Measurements from ENCODE around the gene ATXN10. TPM values are rescaled to one million over a fixed set of nuclear protein-coding genes. Genes with fewer than 3 reads are reported as not detected.

Gene ATXN10
- total and polyA plus RNA-seq, 2 donors (not counting 1 experiment from before 2014, with no cell fraction given), result 52.3 to 95.5 TPM

GRCh38 chr22:45640291-45640940 is 31.2 kb upstream of the ATXN10 start:
- WGBS (ENCODE audit: insufficient coverage), result 83% methylated on average over 4 of the region's 7 CpGs
- H3K27me3 Mint-ChIP-seq, result peaks cover 46% of the 10 kb centered on the region
- no peak for DNase-seq
- Histone ChIP-seq H3K27me3 (replicated peaks in 1 of 4; ENCODE audit: control extremely low read depth in 1 of 4, control insufficient read depth in 3 of 4, insufficient read depth in 4 of 4, low read length in 3 of 4) (peaks cover 0 to 37% (median 10%) of the 10 kb centered on the region in 4 experiments), H3K79me2 (ENCODE audit: control insufficient read depth, insufficient read depth, low read length) (no peaks in the 10 kb centered on the region), H3K9me3 (ENCODE audit: control extremely low read depth in 1 of 3, control insufficient read depth in 2 of 3, insufficient read depth in 1 of 3, low read length in 2 of 3) (peaks cover 0 to 4% (median 0%) of the 10 kb centered on the region in 3 donors), H3K36me3 (replicated peaks in 1 of 2; ENCODE audit: control extremely low read depth in 1 of 2, control insufficient read depth in 1 of 2, extremely low read depth in 1 of 2, insufficient read depth in 2 of 2, low read length in 1 of 2) (no peaks in the 10 kb centered on the region), H3K4me2 (replicated peaks; ENCODE audit: low read depth, low read length, poor library complexity, severe bottlenecking) (no peak overlapping the region), H3K9ac (ENCODE audit: low read length) (no peak overlapping the region), H3K27ac (ENCODE audit: low read length in 2 of 2) (no peak overlapping the region), H4K20me1 (ENCODE audit: control insufficient read depth, insufficient read depth, low read length, poor library complexity, severe bottlenecking) (no peaks in the 10 kb centered on the region), H2AFZ (ENCODE audit: insufficient read depth, low read depth, low read length, poor library complexity, severe bottlenecking) (no peak overlapping the region), H3K4me1 (ENCODE audit: control insufficient read depth in 2 of 2, insufficient read depth in 2 of 2, low read length in 2 of 2) (peaks cover 3 to 7% of the 10 kb centered on the region in 2 donors), H3K4me3 (ENCODE audit: control extremely low read depth in 1 of 5, extremely low read depth in 1 of 5, insufficient read depth in 1 of 5, low read depth in 2 of 5, low read length in 4 of 5) (no peak overlapping the region)
- peaks cover 5% of the 10 kb centered on the region for H3K4me1 Mint-ChIP-seq
- H3K9me3 Mint-ChIP-seq (ENCODE audit: insufficient read depth), result no peaks in the 10 kb centered on the region
- intact Hi-C loops (cut with micrococcal nuclease), result no loop called here
- H3K27ac Mint-ChIP-seq, result peak overlapping the region; percentile 26
- CTCF ChIA-PET, result interaction anchor here (0.9 to 1.1 kb wide), 2 partner anchors 62 to 354 kb away, joined by 3 read pairs; no protein-coding TSS in a partner anchor
- ATAC-seq (ENCODE audit: low read depth), result no peak
- TF ChIP-seq, protein P1, sequence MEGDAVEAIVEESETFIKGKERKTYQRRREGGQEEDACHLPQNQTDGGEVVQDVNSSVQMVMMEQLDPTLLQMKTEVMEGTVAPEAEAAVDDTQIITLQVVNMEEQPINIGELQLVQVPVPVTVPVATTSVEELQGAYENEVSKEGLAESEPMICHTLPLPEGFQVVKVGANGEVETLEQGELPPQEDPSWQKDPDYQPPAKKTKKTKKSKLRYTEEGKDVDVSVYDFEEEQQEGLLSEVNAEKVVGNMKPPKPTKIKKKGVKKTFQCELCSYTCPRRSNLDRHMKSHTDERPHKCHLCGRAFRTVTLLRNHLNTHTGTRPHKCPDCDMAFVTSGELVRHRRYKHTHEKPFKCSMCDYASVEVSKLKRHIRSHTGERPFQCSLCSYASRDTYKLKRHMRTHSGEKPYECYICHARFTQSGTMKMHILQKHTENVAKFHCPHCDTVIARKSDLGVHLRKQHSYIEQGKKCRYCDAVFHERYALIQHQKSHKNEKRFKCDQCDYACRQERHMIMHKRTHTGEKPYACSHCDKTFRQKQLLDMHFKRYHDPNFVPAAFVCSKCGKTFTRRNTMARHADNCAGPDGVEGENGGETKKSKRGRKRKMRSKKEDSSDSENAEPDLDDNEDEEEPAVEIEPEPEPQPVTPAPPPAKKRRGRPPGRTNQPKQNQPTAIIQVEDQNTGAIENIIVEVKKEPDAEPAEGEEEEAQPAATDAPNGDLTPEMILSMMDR (IDR thresholded peaks at IDR 0.05), result no peak
- TF ChIP-seq EZH2 (IDR thresholded peaks at IDR 0.05; ENCODE audit: borderline replicate concordance, insufficient read depth, low read depth, low read length, poor library complexity, severe bottlenecking), result no peak
- POLR2A ChIA-PET, result no interaction called here
- no peak overlapping the region for H3K4me3 Mint-ChIP-seq

- H3K4me1 ChIP-seq (ENCODE audit: control insufficient read depth in 2 of 2, insufficient read depth in 2 of 2, low read length in 2 of 2), result peaks cover 8 to 11% of the 10 kb centered on the region in 2 donors
- ATAC-seq (ENCODE audit: low read depth) (no peak), DNase-seq (no peak)
- Mint-ChIP-seq H3K4me1 (peaks cover 9% of the 10 kb centered on the region), H3K4me3 (no peak overlapping the region), H3K27ac (no peak overlapping the region), H3K9me3 (ENCODE audit: insufficient read depth) (no peaks in the 10 kb centered on the region), H3K27me3 (peaks cover 49% of the 10 kb centered on the region)
- WGBS (ENCODE audit: insufficient coverage), result 88% methylated on average over 24 of the region's 24 CpGs
- POLR2A ChIA-PET, result no interaction called here
- CTCF ChIA-PET, result interaction anchor here (0.6 to 1.3 kb wide), 3 partner anchors 8 to 1699 kb away, joined by 3 read pairs; no protein-coding TSS in a partner anchor
- H3K4me2 ChIP-seq (replicated peaks; ENCODE audit: low read depth, low read length, poor library complexity, severe bottlenecking), result no peak overlapping the region
- intact Hi-C loops (cut with micrococcal nuclease), result no loop called here
- H3K9me3 ChIP-seq (ENCODE audit: control extremely low read depth in 1 of 3, control insufficient read depth in 2 of 3, insufficient read depth in 1 of 3, low read length in 2 of 3), result peaks cover 0 to 6% (median 0%) of the 10 kb centered on the region in 3 donors
- no peak overlapping the region for H2AFZ ChIP-seq (ENCODE audit: insufficient read depth, low read depth, low read length, poor library complexity, severe bottlenecking)
- H3K4me3 ChIP-seq (ENCODE audit: control extremely low read depth in 1 of 5, extremely low read depth in 1 of 5, insufficient read depth in 1 of 5, low read depth in 2 of 5, low read length in 4 of 5), result no peak overlapping the region
- no peak overlapping the region for H3K9ac ChIP-seq (ENCODE audit: low read length)
- H3K79me2 ChIP-seq (ENCODE audit: control insufficient read depth, insufficient read depth, low read length), result no peaks in the 10 kb centered on the region
- TF ChIP-seq EZH2 (IDR thresholded peaks at IDR 0.05; ENCODE audit: borderline replicate concordance, insufficient read depth, low read depth, low read length, poor library complexity, severe bottlenecking), result no peak
- TF ChIP-seq, protein P1 (IDR thresholded peaks at IDR 0.05), result no peak
- no peaks in the 10 kb centered on the region for H3K36me3 ChIP-seq (replicated peaks in 1 of 2; ENCODE audit: control extremely low read depth in 1 of 2, control insufficient read depth in 1 of 2, extremely low read depth in 1 of 2, insufficient read depth in 2 of 2, low read length in 1 of 2)
- H3K27me3 ChIP-seq (replicated peaks in 1 of 4; ENCODE audit: control extremely low read depth in 1 of 4, control insufficient read depth in 3 of 4, insufficient read depth in 4 of 4, low read length in 3 of 4), result peaks cover 0 to 43% (median 13%) of the 10 kb centered on the region in 4 experiments
- no peak overlapping the region for H3K27ac ChIP-seq (ENCODE audit: low read length in 2 of 2)
- H4K20me1 ChIP-seq (ENCODE audit: control insufficient read depth, insufficient read depth, low read length, poor library complexity, severe bottlenecking), result no peaks in the 10 kb centered on the region
These were observed 30.6 kb upstream of the ATXN10 start for GRCh38 chr22:45640941-45641621.
